Measurements from ENCODE around the gene ALG9. TPM values are rescaled to one million over a fixed set of nuclear protein-coding genes. Genes with fewer than 3 reads are reported as not detected.

The ALG9 gene
- total RNA-seq, 1 donor from 2014 or later: 26.6 TPM

DNA sequence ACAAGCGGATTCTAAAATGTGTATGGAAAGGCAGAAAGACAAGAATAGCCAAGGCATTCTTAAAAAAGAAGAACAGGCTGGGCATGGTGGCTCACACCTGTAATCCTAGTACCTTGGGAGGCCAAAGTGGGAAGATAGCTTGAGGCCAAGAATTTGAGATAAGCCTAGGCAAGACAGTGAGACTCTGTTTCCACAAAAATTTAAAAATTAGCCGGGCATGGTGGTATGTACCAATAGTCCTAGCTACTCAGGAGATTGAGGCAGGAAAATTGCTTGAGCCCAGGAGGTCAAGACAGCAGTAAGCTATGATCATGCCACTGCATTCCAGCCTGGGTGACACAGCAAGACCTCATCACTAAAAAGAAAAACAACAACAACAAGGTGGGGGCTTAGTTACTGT lies 59.2 kb downstream of the ALG9 start:
- H3K27me3 ChIP-seq: no peaks in the 10 kb centered on the region
- no peaks in the 10 kb centered on the region for H3K9me3 ChIP-seq
- peaks cover 9% of the 10 kb centered on the region for H3K36me3 ChIP-seq
- intact Hi-C loops (cut with DNase I): no loop called here
- DNase-seq (no peak), ATAC-seq (no peak)
- H3K4me1 ChIP-seq: no peaks in the 10 kb centered on the region
- no peak overlapping the region for H3K4me3 ChIP-seq
- TF ChIP-seq, protein P1, sequence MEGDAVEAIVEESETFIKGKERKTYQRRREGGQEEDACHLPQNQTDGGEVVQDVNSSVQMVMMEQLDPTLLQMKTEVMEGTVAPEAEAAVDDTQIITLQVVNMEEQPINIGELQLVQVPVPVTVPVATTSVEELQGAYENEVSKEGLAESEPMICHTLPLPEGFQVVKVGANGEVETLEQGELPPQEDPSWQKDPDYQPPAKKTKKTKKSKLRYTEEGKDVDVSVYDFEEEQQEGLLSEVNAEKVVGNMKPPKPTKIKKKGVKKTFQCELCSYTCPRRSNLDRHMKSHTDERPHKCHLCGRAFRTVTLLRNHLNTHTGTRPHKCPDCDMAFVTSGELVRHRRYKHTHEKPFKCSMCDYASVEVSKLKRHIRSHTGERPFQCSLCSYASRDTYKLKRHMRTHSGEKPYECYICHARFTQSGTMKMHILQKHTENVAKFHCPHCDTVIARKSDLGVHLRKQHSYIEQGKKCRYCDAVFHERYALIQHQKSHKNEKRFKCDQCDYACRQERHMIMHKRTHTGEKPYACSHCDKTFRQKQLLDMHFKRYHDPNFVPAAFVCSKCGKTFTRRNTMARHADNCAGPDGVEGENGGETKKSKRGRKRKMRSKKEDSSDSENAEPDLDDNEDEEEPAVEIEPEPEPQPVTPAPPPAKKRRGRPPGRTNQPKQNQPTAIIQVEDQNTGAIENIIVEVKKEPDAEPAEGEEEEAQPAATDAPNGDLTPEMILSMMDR (IDR thresholded peaks at IDR 0.05): no peak
- H3K27ac ChIP-seq: no peak overlapping the region

DNA sequence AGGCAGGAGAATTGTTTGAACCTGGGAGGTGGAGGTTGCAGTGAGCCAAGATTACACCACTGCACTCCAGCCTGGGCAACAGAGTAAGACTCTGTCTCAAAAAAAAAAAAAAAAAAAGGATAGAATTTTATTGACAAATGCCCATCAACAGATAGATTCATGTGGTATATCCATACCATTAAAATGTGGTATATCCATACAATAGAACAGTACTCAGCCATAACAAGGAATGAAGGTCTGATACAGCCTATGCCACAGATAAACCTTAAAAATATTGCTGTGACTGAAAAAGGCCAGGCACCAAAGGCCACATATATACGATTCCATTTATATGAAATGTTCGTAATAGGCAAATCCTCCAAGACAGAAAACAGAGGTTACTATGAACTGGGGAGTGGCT lies 59.9 kb downstream of the ALG9 start:
- Histone ChIP-seq H3K27me3 (no peaks in the 10 kb centered on the region), H3K27ac (no peak overlapping the region), H3K9me3 (no peaks in the 10 kb centered on the region), H3K36me3 (peaks cover 9% of the 10 kb centered on the region), H3K4me1 (no peaks in the 10 kb centered on the region), H3K4me3 (no peak overlapping the region)
- intact Hi-C loops (cut with DNase I): no loop called here
- ATAC-seq (no peak), DNase-seq (no peak)
- TF ChIP-seq, protein P1 (IDR thresholded peaks at IDR 0.05): no peak

DNA sequence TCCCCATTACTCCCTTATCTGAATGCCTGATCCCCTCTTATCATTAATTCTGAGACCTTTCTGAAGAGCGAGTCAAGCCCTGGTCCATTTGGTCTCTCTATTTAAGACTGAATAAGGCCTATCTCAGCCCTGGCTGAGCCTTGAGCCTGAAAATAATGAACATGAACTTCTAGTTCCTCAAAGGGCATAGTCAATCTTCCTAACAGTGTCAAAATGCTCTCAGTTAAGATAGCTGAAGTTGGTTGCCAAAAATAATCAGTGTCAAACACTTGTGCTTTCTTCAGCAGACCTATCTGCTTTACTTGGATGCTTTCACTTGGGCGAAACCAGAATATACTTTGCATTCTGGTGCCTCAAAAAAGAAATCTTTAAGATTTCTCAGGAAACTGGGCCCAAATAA lies 62.5 kb downstream of the ALG9 start:
- no peaks in the 10 kb centered on the region for H3K9me3 ChIP-seq
- no peaks in the 10 kb centered on the region for H3K27me3 ChIP-seq
- DNase-seq (no peak), ATAC-seq (no peak)
- H3K36me3 ChIP-seq: peaks cover 26% of the 10 kb centered on the region
- H3K27ac ChIP-seq: no peak overlapping the region
- no peak overlapping the region for H3K4me3 ChIP-seq
- no peaks in the 10 kb centered on the region for H3K4me1 ChIP-seq
- TF ChIP-seq, protein P1 (IDR thresholded peaks at IDR 0.05): no peak
- intact Hi-C loops (cut with DNase I): no loop called here

DNA sequence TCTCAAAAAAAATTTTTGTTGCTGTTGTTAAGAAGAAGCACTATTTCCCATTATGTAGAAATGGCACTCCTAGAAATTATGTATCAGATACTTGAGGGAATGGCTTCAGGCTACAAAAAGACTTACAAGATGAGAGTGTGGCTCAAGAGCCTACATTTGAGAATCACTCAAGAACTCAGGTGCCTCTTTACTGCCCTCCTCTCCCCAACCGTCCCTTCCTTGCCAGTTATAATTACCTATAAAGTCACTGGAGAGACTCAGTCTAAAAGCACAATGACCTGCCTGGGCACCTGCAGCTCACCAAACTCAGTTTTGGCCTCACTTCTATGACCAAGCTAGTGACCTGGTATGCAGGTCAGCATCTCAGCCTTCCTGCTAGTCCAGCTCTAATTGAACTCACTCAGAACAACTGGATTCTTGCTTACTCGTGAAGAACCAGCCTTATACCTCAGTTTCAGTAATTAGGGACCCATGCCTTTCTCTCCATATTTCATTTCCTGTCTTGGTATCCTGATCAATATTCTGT lies 63.3 kb downstream of the ALG9 start:
- TF ChIP-seq, protein P1 (IDR thresholded peaks at IDR 0.05): no peak
- intact Hi-C loops (cut with DNase I): no loop called here
- H3K4me1 ChIP-seq: no peaks in the 10 kb centered on the region
- no peak for DNase-seq
- peaks cover 26% of the 10 kb centered on the region for H3K36me3 ChIP-seq
- no peak overlapping the region for H3K4me3 ChIP-seq
- peak; percentile 61 for ATAC-seq
- H3K9me3 ChIP-seq: no peaks in the 10 kb centered on the region
- no peaks in the 10 kb centered on the region for H3K27me3 ChIP-seq
- H3K27ac ChIP-seq: no peak overlapping the region

DNA sequence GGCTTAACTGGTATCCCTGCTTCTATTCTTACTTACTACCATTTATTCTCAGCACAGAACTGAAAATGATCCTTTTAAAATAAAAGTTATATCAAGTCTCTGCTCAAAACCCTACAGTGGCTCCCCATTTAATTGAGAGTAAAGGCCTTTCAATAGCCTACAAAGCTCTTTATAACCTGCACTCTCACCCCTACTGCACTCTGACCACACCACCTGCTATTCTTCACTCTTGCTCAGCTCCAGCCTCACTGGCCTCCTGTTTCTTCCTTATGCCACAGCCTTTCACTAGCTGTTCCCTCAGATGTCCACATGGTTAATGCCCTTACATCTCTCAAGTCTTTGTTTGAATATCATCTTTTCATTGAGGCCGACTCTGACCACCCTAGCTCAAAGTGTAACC lies 64.3 kb downstream of the ALG9 start:
- no peak overlapping the region for H3K4me3 ChIP-seq
- ATAC-seq (no peak), DNase-seq (no peak)
- no peak overlapping the region for H3K27ac ChIP-seq
- H3K4me1 ChIP-seq: no peaks in the 10 kb centered on the region
- TF ChIP-seq, protein P1 (IDR thresholded peaks at IDR 0.05): no peak
- no peaks in the 10 kb centered on the region for H3K27me3 ChIP-seq
- intact Hi-C loops (cut with DNase I): no loop called here
- H3K36me3 ChIP-seq: peaks cover 31% of the 10 kb centered on the region
- no peaks in the 10 kb centered on the region for H3K9me3 ChIP-seq

DNA sequence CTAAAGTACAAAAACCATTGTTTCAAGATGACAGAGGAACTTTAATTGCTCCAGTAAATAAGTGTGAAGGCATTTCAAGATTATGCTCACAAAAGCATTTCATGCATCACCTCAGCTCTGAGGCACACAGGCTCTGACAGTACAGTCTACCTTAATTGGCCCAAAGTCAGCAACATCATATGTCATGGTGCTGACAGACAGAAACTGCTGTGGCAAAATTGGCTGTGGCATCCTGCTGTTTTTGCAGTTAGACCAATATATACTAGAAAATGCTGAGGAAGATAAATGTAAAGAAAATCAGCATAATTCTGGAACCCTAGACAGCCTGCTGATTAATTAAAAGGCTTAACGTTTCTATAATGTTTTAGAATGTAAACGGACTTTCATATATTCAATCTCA lies 70.2 kb downstream of the ALG9 start:
- peaks cover 22% of the 10 kb centered on the region for H3K36me3 ChIP-seq
- H3K4me1 ChIP-seq: no peaks in the 10 kb centered on the region
- H3K27ac ChIP-seq: no peak overlapping the region
- intact Hi-C loops (cut with DNase I): no loop called here
- DNase-seq: no peak
- no peak overlapping the region for H3K4me3 ChIP-seq
- no peak for ATAC-seq
- TF ChIP-seq, protein P1 (IDR thresholded peaks at IDR 0.05): no peak
- no peaks in the 10 kb centered on the region for H3K27me3 ChIP-seq
- no peaks in the 10 kb centered on the region for H3K9me3 ChIP-seq
